CD4-positive, alpha-beta T cell treated with Interleukin-2 at 100 ng/mL for 4 hours (primary cell): ENCODE data around the gene LYST.
"Not testable (repeated sequence)": the region's sequence is repeated elsewhere in the genome, so short reads cannot be mapped to it uniquely, and the experiment has no call there.

Source experiments
- DNase-seq: peaks from one replicate; pipeline ENCODE4 v3.0.0-alpha.2; 2020; ENCODE audit warnings: low spot score

Gene LYST

GRCh38 chr1:235860829-235861228 is 5.9 kb downstream of the LYST start:
- no peak for DNase-seq

GRCh38 chr1:235859789-235860188 is 6.9 kb downstream of the LYST start:
- no peak for DNase-seq

- DNase-seq: no peak
Measured at GRCh38 chr1:235858766-235859165, 7.9 kb downstream of the LYST start.

GRCh38 chr1:235857756-235858155 is 8.9 kb downstream of the LYST start:
- no peak for DNase-seq

- no peak for DNase-seq
Measured at GRCh38 chr1:235855811-235856429, 10.8 kb downstream of the LYST start.

GRCh38 chr1:235854347-235854746 is 12.4 kb downstream of the LYST start:
- no peak for DNase-seq

GRCh38 chr1:235853653-235854052 is 13.1 kb downstream of the LYST start:
- DNase-seq: no peak

GRCh38 chr1:235852887-235853286 is 13.8 kb downstream of the LYST start:
- no peak for DNase-seq

- DNase-seq: no peak
Measured at GRCh38 chr1:235851939-235852338, 14.8 kb downstream of the LYST start.

- peak; percentile 25 for DNase-seq
Measured at GRCh38 chr1:235848251-235848650, 18.5 kb downstream of the LYST start.

GRCh38 chr1:235845656-235846107 is 21.0 kb downstream of the LYST start:
- not testable (repeated sequence) for DNase-seq

GRCh38 chr1:235844776-235845175 is 21.9 kb downstream of the LYST start:
- DNase-seq: no peak

- peak; percentile 26 for DNase-seq
Measured at GRCh38 chr1:235843461-235843961, 23.2 kb downstream of the LYST start.

GRCh38 chr1:235841938-235842545 is 24.7 kb downstream of the LYST start:
- DNase-seq: no peak

GRCh38 chr1:235838021-235838420 is 28.7 kb downstream of the LYST start:
- DNase-seq: peak; percentile 23

GRCh38 chr1:235835226-235835625 is 31.5 kb downstream of the LYST start:
- no peak for DNase-seq

GRCh38 chr1:235834620-235835019 is 32.1 kb downstream of the LYST start:
- no peak for DNase-seq

GRCh38 chr1:235832011-235832410 is 34.7 kb downstream of the LYST start:
- DNase-seq: no peak

GRCh38 chr1:235831148-235831547 is 35.6 kb downstream of the LYST start:
- DNase-seq: no peak

- no peak for DNase-seq
Measured at GRCh38 chr1:235826102-235826854, 40.4 kb downstream of the LYST start.

GRCh38 chr1:235825229-235825628 is 41.5 kb downstream of the LYST start:
- DNase-seq: no peak

GRCh38 chr1:235823684-235824083 is 43.0 kb downstream of the LYST start:
- DNase-seq: no peak

GRCh38 chr1:235822685-235823084 is 44.0 kb downstream of the LYST start:
- DNase-seq: no peak
